ENCODE measurements around the gene SLC35E4.
"Not testable (repeated sequence)": the region's sequence is repeated elsewhere in the genome, so short reads cannot be mapped to it uniquely, and the experiment has no call there.

The SLC35E4 gene

GRCh38 chr22:30652852-30653251 lies 17.3 kb downstream of the SLC35E4 start:
- no peak for DNase-seq (ENCODE audit: low read depth)

GRCh38 chr22:30654361-30654760 lies 18.8 kb downstream of the SLC35E4 start:
- no peak for DNase-seq (ENCODE audit: low read depth)

- no peak for DNase-seq (ENCODE audit: low read depth)
These were observed 20.0 kb downstream of the SLC35E4 start for GRCh38 chr22:30655532-30655931.

DNA sequence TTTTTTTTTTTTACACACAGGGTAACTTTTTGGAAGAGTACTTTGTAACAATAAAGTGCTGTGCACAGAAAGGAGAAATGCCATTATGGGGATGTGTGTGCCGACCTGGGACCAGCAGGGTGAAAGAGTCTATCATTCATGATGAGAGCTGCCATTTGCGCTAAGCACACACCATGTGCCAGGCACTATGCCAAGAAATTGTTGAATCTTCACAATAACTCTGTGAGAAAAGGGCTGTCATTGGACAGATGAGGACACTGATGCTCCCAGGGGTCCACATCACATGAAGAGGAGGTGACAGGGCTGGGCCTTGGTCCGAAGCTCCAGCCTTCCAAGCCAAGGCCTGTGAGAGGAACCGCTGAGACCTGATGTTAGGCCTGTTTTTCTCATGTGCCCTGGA lies 26.5 kb downstream of the SLC35E4 start:
- DNase-seq (ENCODE audit: low read depth), result no peak

GRCh38 chr22:30664798-30665197 lies 29.2 kb downstream of the SLC35E4 start:
- DNase-seq (ENCODE audit: low read depth), result no peak

- no peak for DNase-seq (ENCODE audit: low read depth)
These were observed 29.7 kb downstream of the SLC35E4 start for GRCh38 chr22:30665266-30665665.

- DNase-seq (ENCODE audit: low read depth), result no peak
These were observed 30.2 kb downstream of the SLC35E4 start for GRCh38 chr22:30665786-30666185.

DNA sequence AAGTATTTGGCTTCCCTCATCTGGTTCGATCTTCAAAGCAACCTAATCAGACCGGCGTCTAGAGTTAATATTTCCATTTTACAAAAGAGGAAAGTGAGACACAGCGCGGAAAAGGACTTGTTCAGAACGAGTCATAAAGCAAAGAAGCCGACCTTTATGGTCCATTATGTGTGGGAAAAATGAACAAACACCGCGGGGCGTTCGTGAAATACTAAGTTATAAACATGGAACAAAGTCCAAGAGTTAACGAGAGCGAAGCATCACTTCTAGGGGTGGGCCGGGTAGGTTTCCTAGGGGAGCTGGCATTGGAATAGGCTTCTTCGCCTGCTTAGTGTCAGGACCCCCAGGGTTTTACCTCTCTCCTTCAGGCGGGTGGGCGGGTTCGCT lies 31.5 kb downstream of the SLC35E4 start:
- DNase-seq (ENCODE audit: low read depth), result no peak

- peak; percentile 93 for DNase-seq (ENCODE audit: low read depth)
These were observed 32.2 kb downstream of the SLC35E4 start, which contains the start of gene DUSP18 for GRCh38 chr22:30667494-30668385. TSS of gene DUSP18 (minus strand) at chr22:30667875. CDS start at chr22:30664003, 3,872 bp downstream.

- DNase-seq (ENCODE audit: low read depth), result no peak
These were observed 32.8 kb downstream of the SLC35E4 start for GRCh38 chr22:30668386-30668710.

- no peak for DNase-seq (ENCODE audit: low read depth)
These were observed 35.5 kb downstream of the SLC35E4 start for GRCh38 chr22:30671071-30671470.

DNA sequence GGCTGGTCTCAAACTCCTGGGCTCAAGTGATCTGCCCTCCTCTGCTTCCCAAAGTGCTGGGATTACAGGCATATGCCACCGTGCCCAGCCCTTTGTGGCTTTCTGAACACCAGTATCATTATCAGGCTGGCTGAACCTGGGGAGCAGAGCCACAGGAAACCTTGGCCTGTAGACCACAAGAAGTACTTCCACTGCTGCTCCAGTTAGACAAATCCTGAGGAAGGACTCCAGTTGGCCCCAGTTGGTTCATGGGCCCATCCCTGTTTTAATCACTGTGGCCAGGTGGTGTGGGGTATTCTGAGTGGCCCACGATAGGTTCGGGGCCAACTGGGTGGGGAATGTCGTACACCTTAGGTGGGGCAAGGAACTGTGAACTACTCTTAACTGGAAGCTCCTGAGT lies 37.6 kb downstream of the SLC35E4 start:
- DNase-seq (ENCODE audit: low read depth), result no peak

DNA sequence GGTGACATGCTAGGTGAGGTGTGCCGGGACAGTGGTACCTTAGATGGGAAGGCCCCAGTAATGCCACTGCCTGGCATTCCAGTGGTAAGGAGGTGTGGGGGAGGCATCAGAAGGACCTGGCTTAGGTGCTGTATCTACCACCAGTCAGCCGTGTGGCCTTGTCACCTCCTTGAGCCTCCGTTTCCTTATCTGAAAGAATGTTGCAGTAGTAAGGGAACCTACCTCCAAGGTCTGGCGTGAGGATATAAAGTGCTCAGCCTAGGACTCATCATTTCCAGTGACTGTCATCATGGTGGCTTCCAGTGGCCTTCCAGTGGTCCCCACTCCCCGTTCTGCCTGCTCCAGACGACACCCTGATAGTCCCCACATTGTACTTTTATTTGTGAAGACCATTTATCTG lies 38.9 kb downstream of the SLC35E4 start:
- DNase-seq (ENCODE audit: low read depth), result no peak

GRCh38 chr22:30675436-30675835 lies 39.9 kb downstream of the SLC35E4 start:
- DNase-seq (ENCODE audit: low read depth), result no peak

GRCh38 chr22:30676565-30676964 lies 41.0 kb downstream of the SLC35E4 start:
- DNase-seq (ENCODE audit: low read depth), result not testable (repeated sequence)

DNA sequence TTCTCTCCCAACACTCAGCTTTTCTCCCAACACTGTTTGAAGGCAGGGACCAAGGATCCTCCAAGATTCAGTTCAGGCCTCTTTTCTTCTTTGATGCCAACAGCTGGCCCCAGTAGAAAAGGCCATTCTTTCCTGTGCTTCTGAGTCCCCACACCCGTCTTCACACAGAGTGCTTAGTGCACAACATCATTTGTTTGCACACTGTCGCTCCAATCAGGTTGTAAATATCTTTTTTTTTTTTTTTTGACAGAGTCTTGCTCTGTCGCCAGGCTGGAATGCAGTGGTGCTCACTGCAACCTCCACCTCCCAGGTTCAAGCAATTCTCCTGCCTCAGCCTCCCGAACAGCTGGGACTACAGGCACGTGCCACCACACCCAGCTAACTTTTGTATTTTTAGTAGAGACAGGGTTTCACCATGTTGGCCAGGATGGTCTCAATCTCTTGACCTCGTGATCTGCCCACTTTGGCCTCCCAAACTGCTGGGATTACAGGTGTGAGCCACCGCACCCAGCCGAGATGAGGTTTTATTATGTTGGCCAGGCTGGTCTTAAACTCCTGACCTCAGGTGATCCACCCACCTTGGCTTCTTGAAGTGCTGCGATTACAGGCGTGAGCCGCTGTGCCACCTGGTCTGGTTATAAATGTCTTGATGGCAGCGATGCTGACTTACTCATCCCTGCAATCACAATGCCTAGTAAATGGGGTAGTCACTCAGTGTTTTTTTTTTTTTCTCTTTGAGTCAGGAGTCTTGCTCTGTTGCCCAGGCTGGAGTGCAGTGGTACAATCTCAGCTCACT lies 44.5 kb downstream of the SLC35E4 start:
- DNase-seq (ENCODE audit: low read depth), result not testable (repeated sequence)

GRCh38 chr22:30680991-30681770 lies 45.6 kb downstream of the SLC35E4 start:
- no peak for DNase-seq (ENCODE audit: low read depth)

DNA sequence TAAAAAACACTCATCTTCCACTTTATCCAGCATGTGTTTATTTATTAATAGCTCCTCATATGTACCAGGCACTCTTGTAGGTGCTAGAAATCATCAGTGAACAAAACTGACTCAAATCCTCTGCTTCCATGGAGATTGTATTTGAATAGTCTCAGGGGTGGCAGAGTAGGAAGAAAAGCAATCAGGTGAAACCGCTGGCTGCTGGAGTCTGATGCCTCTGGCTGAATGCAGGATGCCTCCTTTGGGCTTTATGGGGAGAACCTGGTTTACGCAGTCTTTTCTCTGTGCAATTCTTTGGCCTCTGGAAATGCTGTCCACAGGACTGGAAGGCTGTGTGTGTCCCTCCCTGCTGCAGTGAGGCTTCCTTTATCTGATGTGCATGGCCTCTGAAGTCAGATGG lies 46.2 kb downstream of the SLC35E4 start:
- DNase-seq (ENCODE audit: low read depth), result no peak

GRCh38 chr22:30685178-30685577 lies 49.6 kb downstream of the SLC35E4 start:
- no peak for DNase-seq (ENCODE audit: low read depth)

DNA sequence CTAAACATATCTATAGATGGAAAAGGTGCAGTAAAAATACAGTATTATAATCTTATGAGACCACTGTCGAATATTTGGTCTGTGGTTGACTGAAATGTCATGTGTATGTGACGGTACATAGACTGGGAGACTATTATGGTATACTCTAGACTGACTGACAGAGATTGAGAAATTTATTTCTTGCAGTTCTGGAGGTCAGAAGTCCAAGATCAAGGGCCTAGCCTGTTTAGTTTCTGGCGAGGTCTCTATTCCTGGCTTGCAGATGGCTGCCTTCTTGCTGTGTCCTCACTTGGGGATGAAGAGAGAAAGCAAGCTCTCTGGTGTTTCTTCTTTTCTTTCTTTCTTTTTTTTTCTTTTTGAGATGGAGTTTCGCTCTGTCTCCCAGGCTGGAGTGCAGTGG lies 51.8 kb downstream of the SLC35E4 start:
- DNase-seq (ENCODE audit: low read depth), result no peak

GRCh38 chr22:30689622-30690021 lies 54.0 kb downstream of the SLC35E4 start:
- no peak for DNase-seq (ENCODE audit: low read depth)

- no peak for DNase-seq (ENCODE audit: low read depth)
These were observed 55.6 kb downstream of the SLC35E4 start for GRCh38 chr22:30691204-30691603.

All from activated T-cell treated with anti-CD3 and anti-CD28 coated beads for 24 hours (primary cell).